HCT116 (cell line): Measurements from ENCODE around the gene LTB4R. TPM values are rescaled to one million over a fixed set of nuclear protein-coding genes. Genes with fewer than 3 reads are reported as not detected.

Source experiments
- ATAC-seq: fragments of 200-7000 bp; cut with Tn5 transposase; 2 replicates; pipeline ENCODE4 v1.9.1; 2020; ENCODE audit warnings: mild to moderate bottlenecking, moderate library complexity
- BruUV-seq: library from RNA; stranded (reverse); fragments of 400-500 nt; replicated peaks from 2 replicates; lab custom pipeline; 2021; lab: Mats Ljungman, UMichigan
- CTCF ChIA-PET: fragments of 300-600 bp; sonication (Branson Sonifier 250); formaldehyde crosslinking; loops from one replicate; lab custom pipeline; 2021; ENCODE audit warnings: antibody characterized with exemption; lab: Charles Lee
- POLR2A ChIA-PET: fragments of 300-600, 350-600 bp; sonication (Branson Sonifier 250); formaldehyde crosslinking; loops from one replicate; lab custom pipeline; 2021; ENCODE audit warnings: antibody characterized with exemption; lab: Charles Lee
- RAD21 ChIA-PET, 2 experiments: fragments of 300-600 bp; sonication (Branson Sonifier 250); formaldehyde crosslinking; loops; one replicate each; lab custom pipeline; 2023; ENCODE audit warnings: low total read pairs in 2 of 2; ENCODE audit not compliant: uncharacterized antibody in 2 of 2, unreplicated experiment in 2 of 2, low non-redundant PET in 1 of 2; lab: Charles Lee
- DNase-seq: peaks from one replicate; pipeline ENCODE4 v3.0.0-alpha.2; 2010; ENCODE audit warnings: low read depth, low spot score
- H2AFZ ChIP-seq: fragments of 200-600 bp; shearing (Covaris generic), sonication (generic); 2 replicates; pipeline ENCODE4 v1.6.1; 2017; ENCODE audit warnings: low read depth, mixed run types, mixed read lengths, antibody characterized with exemption, low read length; ENCODE audit not compliant: poor library complexity, severe bottlenecking
- H3K27ac ChIP-seq: 2 replicates; pipeline ENCODE4 v1.5.1; 2012; ENCODE audit warnings: low read depth, low read length
- H3K27me3 ChIP-seq: fragments of 200-600 bp; sonication (generic); 2 replicates; pipeline ENCODE4 v1.6.1; 2016; ENCODE audit warnings: mixed run types, low read length, mixed read lengths; ENCODE audit not compliant: insufficient read depth
- H3K36me3 ChIP-seq, 2 experiments: fragments of 200-500 bp in 1 of 2; fragments of 200-600 bp in 1 of 2; sonication (Bioruptor generic) in 1 of 2; sonication (generic) in 1 of 2; 2 replicates each; pipeline versions ENCODE4 v1.5.1 to v1.6.1; 2014 to 2016; ENCODE audit warnings: low read length in 2 of 2, inconsistent platforms in 1 of 2, mixed read lengths in 1 of 2, mixed run types in 1 of 2; ENCODE audit not compliant: insufficient read depth in 2 of 2, control insufficient read depth in 1 of 2
- H3K4me1 ChIP-seq, 2 experiments: fragments of 200-600 bp in 1 of 2; sonication (generic) in 1 of 2; 2 replicates each; pipeline versions ENCODE4 v1.5.1 to v1.6.1; 2012 to 2017; ENCODE audit warnings: low read length in 2 of 2, inconsistent platforms in 1 of 2, mild to moderate bottlenecking in 1 of 2, mixed read lengths in 1 of 2, mixed run types in 1 of 2, moderate library complexity in 1 of 2; ENCODE audit not compliant: insufficient read depth in 2 of 2, control insufficient read depth in 1 of 2
- H3K4me2 ChIP-seq: fragments of 200-600 bp; sonication (generic); 2 replicates; pipeline ENCODE4 v1.6.1; 2017; ENCODE audit warnings: mixed run types, low read length, mixed read lengths
- H3K4me3 ChIP-seq, 2 experiments: fragments of 200-600 bp in 1 of 2; sonication (generic) in 1 of 2; replicated peaks in 1 of 2; 2 replicates each; pipeline ENCODE4 v1.5.1; 2011 to 2016; ENCODE audit warnings: low read length in 2 of 2, control low read depth in 1 of 2, low read depth in 1 of 2, mild to moderate bottlenecking in 1 of 2, mixed read lengths in 1 of 2, mixed run types in 1 of 2
- H3K79me2 ChIP-seq: fragments of 200-600 bp; sonication (generic); 2 replicates; pipeline ENCODE4 v1.6.1; 2017; ENCODE audit warnings: mild to moderate bottlenecking, mixed run types, low read length, moderate library complexity, mixed read lengths; ENCODE audit not compliant: insufficient read depth
- H3K9ac ChIP-seq: fragments of 200-600 bp; sonication (generic); 2 replicates; pipeline ENCODE4 v1.6.1; 2016; ENCODE audit warnings: low read length, mixed read lengths
- H3K9me2 ChIP-seq: fragments of 200-600 bp; sonication (generic), shearing (Covaris generic); 2 replicates; pipeline ENCODE4 v1.6.1; 2017; ENCODE audit warnings: mixed run types, mild to moderate bottlenecking, moderate library complexity; ENCODE audit not compliant: insufficient read depth
- H3K9me3 ChIP-seq, 2 experiments: fragments of 200-500 bp in 1 of 2; fragments of 200-600 bp in 1 of 2; sonication (Bioruptor generic) in 1 of 2; sonication (generic) in 1 of 2; 2 replicates each; pipeline ENCODE4 v1.6.1; 2014 to 2017; ENCODE audit warnings: low read length in 2 of 2, mixed read lengths in 2 of 2, inconsistent platforms in 1 of 2, low read depth in 1 of 2, mild to moderate bottlenecking in 1 of 2, mixed run types in 1 of 2, moderate library complexity in 1 of 2; ENCODE audit not compliant: control insufficient read depth in 1 of 2, insufficient read depth in 1 of 2
- H4K20me1 ChIP-seq: fragments of 200-600 bp; sonication (generic), shearing (Covaris generic); 2 replicates; pipeline ENCODE4 v1.6.1; 2017; ENCODE audit warnings: mixed run types, mild to moderate bottlenecking, moderate library complexity; ENCODE audit not compliant: insufficient read depth
- CTCF ChIP-seq, 3 experiments: fragments of 200-600 bp in 1 of 3; sonication (generic) in 1 of 3; IDR thresholded peaks in 2 of 3; conservative IDR thresholded peaks in 1 of 3; 2 replicates each; pipeline ENCODE4 v1.5.1; 2012 to 2017; ENCODE audit warnings: low read depth in 2 of 3, low read length in 2 of 3, antibody characterized with exemption in 1 of 3, borderline replicate concordance in 1 of 3, control low read depth in 1 of 3, mild to moderate bottlenecking in 1 of 3, mixed read lengths in 1 of 3, mixed run types in 1 of 3, moderate library complexity in 1 of 3; ENCODE audit not compliant: insufficient read depth in 1 of 3
- EGR1 ChIP-seq: IDR thresholded peaks from 2 replicates; pipeline ENCODE4 v1.6.1; 2012; ENCODE audit warnings: low read depth
- EZH2phosphoT487 ChIP-seq: fragments of 200-600 bp; IDR thresholded peaks from 2 replicates; pipeline ENCODE4 v1.6.1; 2018; ENCODE audit warnings: antibody characterized with exemption, borderline replicate concordance
- FOSL1 ChIP-seq: IDR thresholded peaks from 2 replicates; pipeline ENCODE4 v1.6.1; 2012; ENCODE audit warnings: low read depth
- POLR2AphosphoS5 ChIP-seq: IDR thresholded peaks from 2 replicates; pipeline ENCODE4 v1.6.1; 2011; ENCODE audit warnings: mild to moderate bottlenecking, low read depth, low read length, moderate library complexity
- RAD21 ChIP-seq: IDR thresholded peaks from 2 replicates; pipeline ENCODE4 v1.6.1; 2012; ENCODE audit warnings: low read depth, mild to moderate bottlenecking
- REST ChIP-seq: IDR thresholded peaks from 2 replicates; pipeline ENCODE4 v1.6.1; 2012; ENCODE audit warnings: low read depth
- SP1 ChIP-seq: IDR thresholded peaks from 2 replicates; pipeline ENCODE4 v1.6.1; 2012; ENCODE audit warnings: low read depth
- intact Hi-C: fragments of 100-400 bp; cut with micrococcal nuclease; formaldehyde crosslinking; loops from 2 replicates; pipeline ENCODE4 v1.10.0; 2022
- total RNA-seq: library from RNA; stranded (reverse); gene quantifications from one replicate; pipeline ENCODE4 v1.2.1, GENCODE V29; 2021; ENCODE audit not compliant: unreplicated experiment
- TF ChIP-seq, protein P1 (sequence below): IDR thresholded peaks from 2 replicates; pipeline ENCODE4 v1.6.1; 2012

Gene LTB4R
- total RNA-seq, 1 experiment from 2014 or later = 14.8 TPM

- H2AFZ ChIP-seq = no peak overlapping the region
- H3K79me2 ChIP-seq = no peaks in the 10 kb centered on the region
- H3K36me3 ChIP-seq = no peaks in the 10 kb centered on the region
- BruUV-seq = no TSS peak
- peaks cover 4 to 12% of the 10 kb centered on the region in 2 experiments for H3K4me1 ChIP-seq
- H3K9ac ChIP-seq = no peak overlapping the region
- no peak overlapping the region for H3K4me2 ChIP-seq
- H4K20me1 ChIP-seq = no peaks in the 10 kb centered on the region
- intact Hi-C loops = no loop called here
- ChIA-PET RAD21 (no interaction called here), POLR2A (no interaction called here)
- H3K27ac ChIP-seq = no peak overlapping the region
- no peak for DNase-seq
- TF ChIP-seq EGR1 (no peak), REST (no peak), SP1 (no peak), POLR2AphosphoS5 (no peak)
- TF ChIP-seq, all 23 proteins: peak for 0
- CTCF ChIA-PET = interaction anchor here (1.1 to 1.2 kb wide), 2 partner anchors 94 to 105 kb away, joined by 3 to 6 read pairs; no protein-coding TSS in a partner anchor
- H3K4me3 ChIP-seq = no peak overlapping the region
- H3K27me3 ChIP-seq = no peaks in the 10 kb centered on the region
- ATAC-seq = no peak
- no peaks in the 10 kb centered on the region for H3K9me3 ChIP-seq
- H3K9me2 ChIP-seq = no peaks in the 10 kb centered on the region
Measured at GRCh38 chr14:24337144-24337823, 26.0 kb downstream of the LTB4R start.

DNA sequence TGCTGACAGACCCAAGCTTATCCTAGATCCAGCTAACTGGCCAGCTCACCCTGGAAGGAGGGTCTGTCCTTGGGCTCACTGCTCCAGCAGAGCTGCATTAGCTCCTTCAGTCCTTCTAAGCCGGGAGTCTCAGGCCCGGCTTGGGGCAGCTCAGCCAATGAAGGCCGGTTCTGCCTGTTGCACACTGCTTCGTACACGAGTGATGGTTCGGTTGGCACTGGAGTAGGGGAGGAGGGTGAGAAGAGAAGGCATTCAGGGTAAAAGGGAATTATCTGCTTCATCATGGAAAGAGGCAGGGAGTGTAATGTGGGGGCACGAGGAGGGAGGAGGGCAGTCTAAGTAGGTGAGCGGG lies 26.5 kb downstream of the LTB4R start:
- CTCF ChIA-PET = interaction anchor here (1.2 kb wide), 1 partner anchor 94 kb away, joined by 6 read pairs; no protein-coding TSS in a partner anchor
- intact Hi-C loops = no loop called here
- H3K27me3 ChIP-seq = no peaks in the 10 kb centered on the region
- ATAC-seq = no peak
- no peak overlapping the region for H3K4me2 ChIP-seq
- H4K20me1 ChIP-seq = no peaks in the 10 kb centered on the region
- RAD21 ChIA-PET = no interaction called here
- no peak overlapping the region for H3K4me3 ChIP-seq
- no peaks in the 10 kb centered on the region for H3K9me3 ChIP-seq
- POLR2A ChIA-PET = no interaction called here
- H3K4me1 ChIP-seq = peaks cover 4 to 12% of the 10 kb centered on the region in 2 experiments
- H3K9me2 ChIP-seq = no peaks in the 10 kb centered on the region
- H3K79me2 ChIP-seq = no peaks in the 10 kb centered on the region
- H2AFZ ChIP-seq = no peak overlapping the region
- H3K9ac ChIP-seq = no peak overlapping the region
- H3K36me3 ChIP-seq = no peaks in the 10 kb centered on the region
- no peak for DNase-seq
- no peak overlapping the region for H3K27ac ChIP-seq
- BruUV-seq = no TSS peak
- TF ChIP-seq FOSL1 (no peak), RAD21 (no peak), EZH2phosphoT487 (no peak), CTCF (IDR thresholded peaks at IDR 0.05 in 2 of 3, conservative IDR thresholded peaks at IDR 0.05 in 1 of 3; ENCODE audit: borderline replicate concordance in 1 of 3, insufficient read depth in 1 of 3, low read depth in 2 of 3, low read length in 2 of 3) (no peak), REST (no peak)
- TF ChIP-seq, protein P1, sequence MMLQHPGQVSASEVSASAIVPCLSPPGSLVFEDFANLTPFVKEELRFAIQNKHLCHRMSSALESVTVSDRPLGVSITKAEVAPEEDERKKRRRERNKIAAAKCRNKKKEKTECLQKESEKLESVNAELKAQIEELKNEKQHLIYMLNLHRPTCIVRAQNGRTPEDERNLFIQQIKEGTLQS = no peak
